Type B pancreatic cell (in vitro differentiated cells): Measurements from ENCODE around the gene ECI1. TPM values are rescaled to one million over a fixed set of nuclear protein-coding genes. Genes with fewer than 3 reads are reported as not detected.

Source experiments
- DNase-seq: peaks from one replicate; pipeline ENCODE4 v3.0.0; 2021; ENCODE audit warnings: mixed read lengths; ENCODE audit not compliant: unreplicated experiment; ENCODE audit errors: extremely low spot score
- H3K27ac Mint-ChIP-seq: 2 replicates; pipeline ENCODE4 v1.8.0; 2021; ENCODE audit warnings: mild to moderate bottlenecking, mixed read lengths
- H3K27me3 Mint-ChIP-seq: 2 replicates; pipeline ENCODE4 v1.8.0; 2021; ENCODE audit warnings: mixed read lengths
- H3K36me3 Mint-ChIP-seq: 2 replicates; pipeline ENCODE4 v1.8.0; 2021; ENCODE audit warnings: mixed read lengths
- H3K4me1 Mint-ChIP-seq: one replicate; pipeline ENCODE4 v1.8.0; 2021; ENCODE audit warnings: mixed read lengths; ENCODE audit not compliant: unreplicated experiment
- H3K4me3 Mint-ChIP-seq: 2 replicates; pipeline ENCODE4 v1.8.0; 2021; ENCODE audit warnings: mild to moderate bottlenecking, mixed read lengths
- H3K9me3 Mint-ChIP-seq: 2 replicates; pipeline ENCODE4 v1.8.0; 2021; ENCODE audit warnings: mixed read lengths
- CTCF ChIP-seq: fragments of 200-600 bp; sonication (generic); conservative IDR thresholded peaks from 2 replicates; pipeline ENCODE4 v1.5.0; 2021; ENCODE audit warnings: antibody characterized with exemption, mild to moderate bottlenecking
- total RNA-seq: library from RNA; stranded (reverse); gene quantifications from 2 replicates; pipeline ENCODE4 v1.2.1, GENCODE V29; 2021; ENCODE audit warnings: low replicate concordance

Gene ECI1
- total RNA-seq, 1 donor from 2014 or later: 72.7 TPM

- no peak for TF ChIP-seq CTCF
- no peak overlapping the region for H3K27ac Mint-ChIP-seq
- H3K4me3 Mint-ChIP-seq: peak overlapping the region; percentile 36
- H3K36me3 Mint-ChIP-seq: peaks cover 3% of the 10 kb centered on the region
- no peak for DNase-seq
- peaks cover 19% of the 10 kb centered on the region for H3K27me3 Mint-ChIP-seq
- H3K9me3 Mint-ChIP-seq: no peaks in the 10 kb centered on the region
- no peaks in the 10 kb centered on the region for H3K4me1 Mint-ChIP-seq
Observed at GRCh38 chr16:2235695-2236336, 15.6 kb downstream of the ECI1 start.

GRCh38 chr16:2235234-2235651, 16.1 kb downstream of the ECI1 start:
- Mint-ChIP-seq H3K27me3 (peaks cover 19% of the 10 kb centered on the region), H3K4me1 (no peaks in the 10 kb centered on the region), H3K4me3 (peak overlapping the region; percentile 36), H3K36me3 (peaks cover 3% of the 10 kb centered on the region), H3K27ac (no peak overlapping the region), H3K9me3 (no peaks in the 10 kb centered on the region)
- DNase-seq: no peak
- TF ChIP-seq CTCF: no peak

GRCh38 chr16:2234813-2235170, 16.6 kb downstream of the ECI1 start:
- no peak overlapping the region for H3K4me3 Mint-ChIP-seq
- H3K9me3 Mint-ChIP-seq: no peaks in the 10 kb centered on the region
- H3K36me3 Mint-ChIP-seq: peaks cover 1% of the 10 kb centered on the region

GRCh38 chr16:2233872-2234812, 17.2 kb downstream of the ECI1 start:
- no peak overlapping the region for H3K4me3 Mint-ChIP-seq
- no peak for TF ChIP-seq CTCF
- no peaks in the 10 kb centered on the region for H3K9me3 Mint-ChIP-seq
- no peak overlapping the region for H3K27ac Mint-ChIP-seq
- peaks cover 16% of the 10 kb centered on the region for H3K27me3 Mint-ChIP-seq
- no peaks in the 10 kb centered on the region for H3K4me1 Mint-ChIP-seq
- no peak for DNase-seq
- no peaks in the 10 kb centered on the region for H3K36me3 Mint-ChIP-seq

More at GRCh38 chr16:2234813-2235170, 16.6 kb downstream of the ECI1 start:
- Mint-ChIP-seq H3K27me3 (peaks cover 19% of the 10 kb centered on the region), H3K4me1 (no peaks in the 10 kb centered on the region), H3K27ac (no peak overlapping the region)
- no peak for TF ChIP-seq CTCF
- DNase-seq: no peak

DNA sequence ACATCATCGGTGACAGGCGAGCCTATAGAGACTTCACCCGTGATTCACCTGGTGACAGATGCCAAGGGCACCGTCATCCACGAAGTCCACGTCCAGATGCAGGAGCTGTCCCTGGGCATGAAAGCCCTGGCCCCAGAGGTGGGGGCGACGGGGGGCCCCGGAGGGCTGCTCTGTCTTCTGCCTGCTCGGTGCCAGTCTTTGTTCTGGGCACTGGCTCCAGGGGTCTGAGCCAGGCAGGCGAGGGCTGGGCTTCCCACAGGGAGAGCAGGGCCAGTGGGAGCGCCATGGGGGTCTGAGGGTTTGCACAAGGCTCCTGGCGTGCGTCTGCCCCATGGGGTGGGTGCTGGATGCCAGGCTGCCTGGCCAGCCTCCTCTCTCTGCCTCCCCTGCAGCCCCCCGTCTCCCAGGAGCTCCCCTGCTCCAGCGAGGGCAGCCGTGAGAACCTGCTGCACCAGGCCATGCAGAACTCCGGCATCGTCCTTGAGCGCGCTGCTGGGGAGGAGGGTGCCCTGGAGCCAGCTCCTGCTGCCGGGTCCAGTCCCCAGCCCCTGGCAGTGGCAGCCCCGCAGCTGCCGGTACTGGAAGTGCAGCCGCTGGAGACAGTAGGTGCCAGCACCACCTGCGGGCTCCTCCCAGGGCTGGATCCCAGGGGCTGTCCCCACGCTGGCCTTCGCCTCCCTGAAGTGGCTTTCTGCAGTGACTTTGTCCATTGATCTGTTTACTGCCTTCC, 18.2 kb downstream of the ECI1 start:
- Mint-ChIP-seq H3K4me3 (no peak overlapping the region), H3K9me3 (no peaks in the 10 kb centered on the region), H3K27ac (no peak overlapping the region), H3K27me3 (peaks cover 16% of the 10 kb centered on the region), H3K36me3 (no peaks in the 10 kb centered on the region), H3K4me1 (no peaks in the 10 kb centered on the region)
- no peak for TF ChIP-seq CTCF
- no peak for DNase-seq
